Omental fat pad (tissue), 4 donors: ENCODE results near the gene RPP40. TPM values are rescaled to one million over a fixed set of nuclear protein-coding genes. Genes with fewer than 3 reads are reported as not detected.

ENCODE experiments used
- ATAC-seq: fragments of 150-250 bp; one replicate; pipeline ENCODE4 v1.9.1; 2016; ENCODE audit warnings: mild to moderate bottlenecking, moderate library complexity; ENCODE audit not compliant: low FRiP score
- DNase-seq: peaks from one replicate; pipeline ENCODE4 v3.0.0-alpha.2; 2019; ENCODE audit warnings: low spot score
- total RNA-seq, 4 donors: library from RNA; depleted of rRNA; stranded (reverse); fragments of >200 nt; gene quantifications; one replicate each; pipeline ENCODE4 v1.1.0, GENCODE V29; 2016
- TF ChIP-seq, protein P1 (sequence below), 3 donors: fragments of 450-650 bp; IDR thresholded peaks; one replicate each; pipeline ENCODE4 v1.5.1; 2016 to 2017; ENCODE audit warnings: antibody characterized with exemption in 3 of 3, mild to moderate bottlenecking in 3 of 3, moderate library complexity in 2 of 3

The RPP40 gene
- total RNA-seq, 4 donors from 2014 or later, result 6.0 to 22.5 (median 10.1) TPM

DNA sequence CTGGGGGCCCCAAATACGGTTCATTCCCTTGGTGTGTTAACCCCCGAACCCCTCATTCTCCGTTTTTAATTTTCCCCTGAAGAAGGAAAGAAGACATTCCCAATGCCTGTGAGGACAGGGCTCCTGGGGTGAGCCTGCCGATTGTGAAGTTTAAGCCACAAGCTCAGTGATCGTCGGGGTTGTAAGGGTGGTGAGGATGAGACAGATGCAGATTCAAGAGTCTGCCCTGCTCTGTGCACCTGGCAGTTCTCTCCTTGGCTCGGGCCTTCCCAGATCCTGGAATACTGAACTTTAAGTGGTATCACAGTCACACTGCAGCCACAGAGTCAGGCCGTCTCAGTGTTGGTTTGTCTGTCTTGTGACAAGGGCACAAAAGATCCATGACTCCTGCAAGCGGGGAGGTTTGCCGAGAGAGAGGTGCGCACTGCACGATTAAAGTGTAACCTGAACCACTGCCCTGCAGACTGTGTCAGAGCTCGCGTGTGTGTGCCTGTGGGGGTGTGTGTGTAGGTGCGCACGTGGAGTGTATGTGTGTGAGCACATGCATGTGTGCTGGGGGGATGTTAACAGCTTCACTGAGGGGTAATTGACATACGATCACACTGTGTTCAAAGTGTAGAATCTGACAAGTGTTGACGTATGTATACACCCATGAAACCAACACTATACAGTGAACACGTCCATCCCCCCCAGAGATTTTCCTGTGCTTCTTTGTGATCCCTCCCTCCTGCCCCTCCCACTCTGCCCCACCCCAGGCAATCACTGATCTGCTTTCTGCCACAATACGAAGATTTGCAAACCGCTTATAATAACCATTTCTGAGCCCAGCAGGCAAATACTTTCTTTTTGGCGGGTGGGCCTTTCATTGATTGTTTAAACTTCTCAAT lies 38.9 kb downstream of the RPP40 start:
- ATAC-seq (no peak), DNase-seq (no peak)
- TF ChIP-seq, protein P1, sequence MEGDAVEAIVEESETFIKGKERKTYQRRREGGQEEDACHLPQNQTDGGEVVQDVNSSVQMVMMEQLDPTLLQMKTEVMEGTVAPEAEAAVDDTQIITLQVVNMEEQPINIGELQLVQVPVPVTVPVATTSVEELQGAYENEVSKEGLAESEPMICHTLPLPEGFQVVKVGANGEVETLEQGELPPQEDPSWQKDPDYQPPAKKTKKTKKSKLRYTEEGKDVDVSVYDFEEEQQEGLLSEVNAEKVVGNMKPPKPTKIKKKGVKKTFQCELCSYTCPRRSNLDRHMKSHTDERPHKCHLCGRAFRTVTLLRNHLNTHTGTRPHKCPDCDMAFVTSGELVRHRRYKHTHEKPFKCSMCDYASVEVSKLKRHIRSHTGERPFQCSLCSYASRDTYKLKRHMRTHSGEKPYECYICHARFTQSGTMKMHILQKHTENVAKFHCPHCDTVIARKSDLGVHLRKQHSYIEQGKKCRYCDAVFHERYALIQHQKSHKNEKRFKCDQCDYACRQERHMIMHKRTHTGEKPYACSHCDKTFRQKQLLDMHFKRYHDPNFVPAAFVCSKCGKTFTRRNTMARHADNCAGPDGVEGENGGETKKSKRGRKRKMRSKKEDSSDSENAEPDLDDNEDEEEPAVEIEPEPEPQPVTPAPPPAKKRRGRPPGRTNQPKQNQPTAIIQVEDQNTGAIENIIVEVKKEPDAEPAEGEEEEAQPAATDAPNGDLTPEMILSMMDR (IDR thresholded peaks at IDR 0.05), result no peak

GRCh38 chr6:4962905-4963304 lies 40.9 kb downstream of the RPP40 start:
- no peak for DNase-seq
- no peak for ATAC-seq
- TF ChIP-seq, protein P1 (IDR thresholded peaks at IDR 0.05), result no peak

GRCh38 chr6:4961322-4962168 lies 42.3 kb downstream of the RPP40 start:
- DNase-seq (no peak), ATAC-seq (no peak)
- TF ChIP-seq, protein P1 (IDR thresholded peaks at IDR 0.05), result no peak

- TF ChIP-seq, protein P1 (IDR thresholded peaks at IDR 0.05), result no peak
- DNase-seq (no peak), ATAC-seq (no peak)
Observed at GRCh38 chr6:4958624-4959023, 45.2 kb downstream of the RPP40 start.

DNA sequence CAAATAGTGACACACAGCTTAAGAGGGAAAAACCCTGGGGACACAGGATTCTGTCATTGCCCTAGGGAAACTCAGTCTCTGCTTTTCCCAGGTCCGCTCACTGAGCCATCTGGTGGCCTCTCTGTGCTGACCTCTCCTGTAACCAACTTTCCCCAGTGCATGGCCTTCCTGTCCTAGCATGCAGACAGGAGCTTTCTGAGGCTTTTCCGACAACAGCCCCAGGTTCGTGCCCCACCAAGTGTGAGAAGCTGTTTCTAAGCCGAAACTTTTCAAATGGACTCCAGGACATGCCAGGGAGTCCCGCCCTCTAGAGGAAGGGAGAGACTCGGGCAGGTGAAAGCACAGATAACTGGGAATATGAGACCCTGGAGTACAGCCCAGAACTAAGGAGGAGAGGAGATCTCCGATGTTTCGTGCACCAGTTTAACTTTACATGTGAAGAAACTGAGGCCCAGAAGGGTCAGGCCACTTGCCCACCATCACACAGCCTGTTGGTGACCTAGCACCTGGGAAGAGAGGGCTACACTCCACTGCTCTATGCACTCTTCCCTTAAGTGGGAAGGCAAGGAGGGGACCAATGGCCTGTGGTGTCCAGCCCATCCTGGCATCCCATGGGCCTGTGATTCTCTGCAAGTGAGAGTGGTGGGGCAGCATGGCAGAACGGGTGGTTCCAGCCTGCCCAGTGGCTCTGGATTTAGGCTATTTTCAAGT lies 46.2 kb downstream of the RPP40 start:
- DNase-seq (no peak), ATAC-seq (no peak)
- TF ChIP-seq, protein P1 (IDR thresholded peaks at IDR 0.05), result no peak

- ATAC-seq (no peak), DNase-seq (no peak)
- TF ChIP-seq, protein P1 (IDR thresholded peaks at IDR 0.05), result no peak
Observed at GRCh38 chr6:4956625-4957024, 47.2 kb downstream of the RPP40 start.
